ENCODE results near the gene NEK3. TPM values are rescaled to one million over a fixed set of nuclear protein-coding genes. Genes with fewer than 3 reads are reported as not detected.
"Not testable (repeated sequence)": the region's sequence is repeated elsewhere in the genome, so short reads cannot be mapped to it uniquely, and the experiment has no call there.

NEK3 gene
- total RNA-seq, 1 donor from 2014 or later: 10.9 TPM

- H3K9me3 ChIP-seq: no peaks in the 10 kb centered on the region
- H3K27me3 ChIP-seq (ENCODE audit: low read depth): no peaks in the 10 kb centered on the region
- DNase-seq: peak; percentile 89
- peak; percentile 76 to 89 for ATAC-seq
- H3K4me3 ChIP-seq: peak overlapping the region; percentile 93
- intact Hi-C loops (cut with DNase I): no loop called here
- H3K4me1 ChIP-seq: peaks cover 19% of the 10 kb centered on the region
- H3K36me3 ChIP-seq: peaks cover 1% of the 10 kb centered on the region
- TF ChIP-seq CTCF (IDR thresholded peaks at IDR 0.05): peak; percentile 24
- H3K27ac ChIP-seq: peak overlapping the region; percentile 43
Observed at GRCh38 chr13:52195401-52195837, 36.0 kb upstream of the NEK3 start.

- Histone ChIP-seq H3K9me3 (no peaks in the 10 kb centered on the region), H3K36me3 (peaks cover 9% of the 10 kb centered on the region), H3K27me3 (ENCODE audit: low read depth) (no peaks in the 10 kb centered on the region), H3K27ac (peak overlapping the region; percentile 88), H3K4me3 (peak overlapping the region; percentile 93), H3K4me1 (peaks cover 19% of the 10 kb centered on the region)
- DNase-seq (peak; percentile 82), ATAC-seq (peak; percentile 97 to 98)
- TF ChIP-seq CTCF (IDR thresholded peaks at IDR 0.05): no peak
- intact Hi-C loops (cut with DNase I): no loop called here
Observed at GRCh38 chr13:52194184-52194868, 34.9 kb upstream of the NEK3 start.

GRCh38 chr13:52193587-52194183 lies 34.3 kb upstream of the NEK3 start:
- H3K4me1 ChIP-seq: peaks cover 19% of the 10 kb centered on the region
- ATAC-seq; H3K9me3 ChIP-seq; H3K27me3 ChIP-seq (ENCODE audit: low read depth); intact Hi-C loops (cut with DNase I); DNase-seq: not testable (repeated sequence)
- peak overlapping the region; percentile 88 for H3K27ac ChIP-seq
- H3K4me3 ChIP-seq: peak overlapping the region; percentile 93
- peaks cover 16% of the 10 kb centered on the region for H3K36me3 ChIP-seq

GRCh38 chr13:52187424-52188187 lies 28.2 kb upstream of the NEK3 start:
- H3K4me3 ChIP-seq; H3K27me3 ChIP-seq (ENCODE audit: low read depth); ATAC-seq; H3K27ac ChIP-seq; intact Hi-C loops (cut with DNase I); DNase-seq; H3K9me3 ChIP-seq: not testable (repeated sequence)
- peaks cover 12% of the 10 kb centered on the region for H3K4me1 ChIP-seq
- H3K36me3 ChIP-seq: peaks cover 51% of the 10 kb centered on the region

- peaks cover 7% of the 10 kb centered on the region for H3K4me1 ChIP-seq
- H3K27me3 ChIP-seq (ENCODE audit: low read depth): no peaks in the 10 kb centered on the region
- H3K36me3 ChIP-seq: peaks cover 57% of the 10 kb centered on the region
- intact Hi-C loops (cut with DNase I): no loop called here
- no peak overlapping the region for H3K4me3 ChIP-seq
- no peak for ATAC-seq
- TF ChIP-seq CTCF (IDR thresholded peaks at IDR 0.05): no peak
- DNase-seq: no peak
- H3K9me3 ChIP-seq: no peaks in the 10 kb centered on the region
- no peak overlapping the region for H3K27ac ChIP-seq
Observed at GRCh38 chr13:52187029-52187423, 27.6 kb upstream of the NEK3 start.

- H3K36me3 ChIP-seq: peaks cover 83% of the 10 kb centered on the region
- H3K9me3 ChIP-seq; intact Hi-C loops (cut with DNase I); ATAC-seq; DNase-seq; H3K4me3 ChIP-seq; H3K4me1 ChIP-seq; H3K27ac ChIP-seq; H3K27me3 ChIP-seq (ENCODE audit: low read depth): not testable (repeated sequence)
Observed at GRCh38 chr13:52181316-52181954, 22.0 kb upstream of the NEK3 start.

Measured in lower lobe of right lung (tissue), 2 donors.